Neuronal stem cell (in vitro differentiated cells): ENCODE measurements around the gene CTRL.
"Not testable (repeated sequence)": the region's sequence is repeated elsewhere in the genome, so short reads cannot be mapped to it uniquely, and the experiment has no call there.

Experiments used
- DNase-seq: peaks from one replicate; pipeline ENCODE4 v3.0.0-alpha.2; 2013; ENCODE audit warnings: low spot score
- H2AFZ ChIP-seq: one replicate; pipeline ENCODE4 v1.6.1; 2013; ENCODE audit warnings: mild to moderate bottlenecking, low read length, inconsistent platforms
- H2AK5ac ChIP-seq: 2 replicates; pipeline ENCODE4 v1.6.1; 2013; ENCODE audit warnings: low read depth, mild to moderate bottlenecking, inconsistent platforms, low read length, moderate library complexity, mixed read lengths
- H2BK120ac ChIP-seq: 2 replicates; pipeline ENCODE4 v1.6.1; 2013; ENCODE audit warnings: low read depth, mild to moderate bottlenecking, inconsistent platforms, low read length, moderate library complexity, mixed read lengths
- H2BK12ac ChIP-seq: one replicate; pipeline ENCODE4 v1.6.1; 2013; ENCODE audit warnings: low read length, inconsistent platforms
- H2BK15ac ChIP-seq: 2 replicates; pipeline ENCODE4 v1.6.1; 2013; ENCODE audit warnings: mild to moderate bottlenecking, low read length, inconsistent platforms, mixed read lengths
- H2BK5ac ChIP-seq: one replicate; pipeline ENCODE4 v1.6.1; 2013; ENCODE audit warnings: inconsistent platforms, mild to moderate bottlenecking, low read length, moderate library complexity
- H3K14ac ChIP-seq: one replicate; pipeline ENCODE4 v1.6.1; 2013; ENCODE audit warnings: low read length, inconsistent platforms
- H3K18ac ChIP-seq: 2 replicates; pipeline ENCODE4 v1.6.1; 2013; ENCODE audit warnings: low read length, inconsistent platforms
- H3K23ac ChIP-seq: 2 replicates; pipeline ENCODE4 v1.6.1; 2013; ENCODE audit warnings: low read depth, mild to moderate bottlenecking, mixed read lengths, low read length, inconsistent platforms; ENCODE audit not compliant: poor library complexity
- H3K27ac ChIP-seq: replicated peaks from 3 replicates; pipeline ENCODE4 v1.5.1; 2013; ENCODE audit warnings: low read length, inconsistent platforms
- H3K27me3 ChIP-seq, 3 experiments: 2 replicates each; pipeline ENCODE4 v1.6.1; 2013; ENCODE audit warnings: low read length in 3 of 3, mild to moderate bottlenecking in 2 of 3, inconsistent platforms in 1 of 3, low read depth in 1 of 3, mixed read lengths in 1 of 3, moderate library complexity in 1 of 3; ENCODE audit not compliant: control insufficient read depth in 3 of 3, insufficient read depth in 3 of 3
- H3K36me3 ChIP-seq, 2 donors: replicated peaks in 1 of 2; 2 replicates each; pipeline ENCODE4 v1.6.1; 2013; ENCODE audit warnings: low read length in 2 of 2; ENCODE audit not compliant: control insufficient read depth in 2 of 2, insufficient read depth in 2 of 2
- H3K4ac ChIP-seq: 2 replicates; pipeline ENCODE4 v1.6.1; 2013; ENCODE audit warnings: inconsistent platforms, mild to moderate bottlenecking, low read length, moderate library complexity
- H3K4me1 ChIP-seq, 2 donors: 1 replicate in 1 of 2; 2 replicates in 1 of 2; pipeline ENCODE4 v1.6.1; 2013; ENCODE audit warnings: low read length in 2 of 2, low read depth in 1 of 2; ENCODE audit not compliant: control insufficient read depth in 2 of 2, insufficient read depth in 1 of 2
- H3K4me2 ChIP-seq: one replicate; pipeline ENCODE4 v1.6.1; 2013; ENCODE audit warnings: mild to moderate bottlenecking, low read length, inconsistent platforms; ENCODE audit not compliant: insufficient read depth, poor library complexity, severe bottlenecking
- H3K4me3 ChIP-seq, 2 donors: 2 replicates each; pipeline ENCODE4 v1.5.1; 2013; ENCODE audit warnings: low read length in 2 of 2, mild to moderate bottlenecking in 2 of 2, inconsistent platforms in 1 of 2, moderate library complexity in 1 of 2
- H3K79me1 ChIP-seq: one replicate; pipeline ENCODE4 v1.6.1; 2013; ENCODE audit warnings: low read depth, mild to moderate bottlenecking, inconsistent platforms, low read length, moderate library complexity
- H3K9ac ChIP-seq: one replicate; pipeline ENCODE4 v1.6.1; 2013; ENCODE audit warnings: mild to moderate bottlenecking, low read depth, low read length, inconsistent platforms; ENCODE audit not compliant: poor library complexity
- H3K9me3 ChIP-seq, 2 donors: replicated peaks in 1 of 2; 2 replicates each; pipeline versions ENCODE3 to v1.6.1; 2013; ENCODE audit warnings: low read length in 2 of 2, mild to moderate bottlenecking in 2 of 2, inconsistent platforms in 1 of 2, low read depth in 1 of 2, mixed read lengths in 1 of 2, moderate library complexity in 1 of 2; ENCODE audit not compliant: control insufficient read depth in 2 of 2, insufficient read depth in 1 of 2
- H4K8ac ChIP-seq: one replicate; pipeline ENCODE4 v1.6.1; 2013; ENCODE audit warnings: low read depth, mild to moderate bottlenecking, inconsistent platforms, low read length, moderate library complexity
- H4K91ac ChIP-seq: one replicate; pipeline ENCODE4 v1.6.1; 2013; ENCODE audit warnings: low read length, low read depth, mild to moderate bottlenecking, inconsistent platforms; ENCODE audit not compliant: poor library complexity
- WGBS, 2 donors: extraction: QIAGEN DNeasy Blood & Tissue Kit; methylation state at CpG; one replicate each; pipeline ENCODE4 v1.1.7; 2013; ENCODE audit warnings: missing lambda C conversion rate in 2 of 2, mixed read lengths in 1 of 2; ENCODE audit not compliant: insufficient read length in 2 of 2, insufficient replicate concordance in 1 of 2; ENCODE audit errors: extremely low coverage in 2 of 2; 5-methylcytosine and 5-hydroxymethylcytosine counted together

The CTRL gene

GRCh38 chr16:67937713-67938112 lies 6.1 kb upstream of the CTRL start:
- H2BK5ac ChIP-seq = not testable (repeated sequence)

GRCh38 chr16:67936880-67937605 lies 5.4 kb upstream of the CTRL start:
- Histone ChIP-seq H4K91ac (no peak overlapping the region), H3K18ac (no peak overlapping the region), H2BK15ac (no peak overlapping the region), H2AK5ac (no peak overlapping the region), H3K23ac (no peak overlapping the region), H3K9me3 (no peaks in the 10 kb centered on the region), H3K4me3 (peak overlapping the region; percentile 88 to 97), H3K36me3 (peaks cover 10 to 21% of the 10 kb centered on the region in 2 donors), H2BK5ac (no peak overlapping the region), H3K27ac (no peak overlapping the region), H3K14ac (no peak overlapping the region), H3K27me3 (peaks cover 0 to 4% (median 0%) of the 10 kb centered on the region in 3 experiments), H3K9ac (no peak overlapping the region), H2BK120ac (no peak overlapping the region), H4K8ac (no peak overlapping the region), H3K4me1 (peaks cover 11 to 17% of the 10 kb centered on the region in 2 donors), H2BK12ac (no peak overlapping the region), H2AFZ (peak overlapping the region; percentile 97), H3K4ac (no peak overlapping the region), H3K4me2 (peak overlapping the region; percentile 98), H3K79me1 (peaks cover 6% of the 10 kb centered on the region)
- WGBS, 2 donors = no CpG with 5 or more reads among the region's 6 CpGs
- DNase-seq = no peak

More at GRCh38 chr16:67937713-67938112, 6.1 kb upstream of the CTRL start:
- not testable (repeated sequence) for H3K4me2 ChIP-seq, H3K9ac ChIP-seq, H2BK12ac ChIP-seq, H3K4ac ChIP-seq, H3K9me3 ChIP-seq, DNase-seq, H3K27ac ChIP-seq, H2BK120ac ChIP-seq, H3K79me1 ChIP-seq, H3K18ac ChIP-seq, H4K91ac ChIP-seq, H4K8ac ChIP-seq, H2AFZ ChIP-seq, H3K23ac ChIP-seq, H3K27me3 ChIP-seq, H3K14ac ChIP-seq, H2AK5ac ChIP-seq, H2BK15ac ChIP-seq
- peaks cover 11 to 17% of the 10 kb centered on the region in 2 donors for H3K4me1 ChIP-seq
- H3K4me3 ChIP-seq = peak overlapping the region in 1 of 2 donors; percentile 97
- no CpG with 5 or more reads among the region's 5 CpGs for WGBS, 2 donors
- peaks cover 14 to 22% of the 10 kb centered on the region in 2 donors for H3K36me3 ChIP-seq

GRCh38 chr16:67936124-67936879 lies 4.6 kb upstream of the CTRL start, which contains the start of gene PSMB10:
Gene PSMB10 (minus strand): TSS chr16:67936850. CDS start chr16:67936749, 101 bp downstream.
- no peak within 1 kb of the TSS for H4K91ac ChIP-seq
- H3K27me3 ChIP-seq = peaks cover 0 to 4% (median 0%) of the 10 kb centered on the region in 3 experiments
- peak within 1 kb of the TSS; percentile 99 for H2BK15ac ChIP-seq
- H4K8ac ChIP-seq = no peak within 1 kb of the TSS
- peak within 1 kb of the TSS; percentile 97 for H2AFZ ChIP-seq
- H3K36me3 ChIP-seq = peaks cover 10 to 24% of the 10 kb centered on the region in 2 donors
- peak within 1 kb of the TSS; percentile 96 for H3K14ac ChIP-seq
- H3K79me1 ChIP-seq = peaks cover 6% of the 10 kb centered on the region
- H3K18ac ChIP-seq = peak within 1 kb of the TSS; percentile 100
- peak within 1 kb of the TSS; percentile 94 for H2BK5ac ChIP-seq
- peak within 1 kb of the TSS; percentile 93 for H2BK12ac ChIP-seq
- no CpG with 5 or more reads among the region's 54 CpGs for WGBS, 2 donors
- peaks cover 11 to 17% of the 10 kb centered on the region in 2 donors for H3K4me1 ChIP-seq
- H3K4ac ChIP-seq = no peak within 1 kb of the TSS
- H2AK5ac ChIP-seq = peak within 1 kb of the TSS; percentile 88
- no peaks in the 10 kb centered on the region for H3K9me3 ChIP-seq
- peak within 1 kb of the TSS; percentile 98 for H3K4me2 ChIP-seq
- H3K23ac ChIP-seq = peak within 1 kb of the TSS; percentile 100
- H3K27ac ChIP-seq = peak within 1 kb of the TSS; percentile 60
- peak; percentile 37 for DNase-seq
- H3K9ac ChIP-seq = peak within 1 kb of the TSS; percentile 100
- peak within 1 kb of the TSS; percentile 88 to 97 for H3K4me3 ChIP-seq
- peak within 1 kb of the TSS; percentile 28 for H2BK120ac ChIP-seq
